GM23338 (cell line): ENCODE measurements around the gene ZDHHC20. TPM values are rescaled to one million over a fixed set of nuclear protein-coding genes. Genes with fewer than 3 reads are reported as not detected.

Experiments
- ATAC-seq: fragments of 200-7000 bp; cut with Tn5 transposase; 3 replicates; pipeline ENCODE4 v1.9.1; 2020
- DNase-seq: peaks from one replicate; pipeline ENCODE4 v3.0.0-alpha.2; 2015; ENCODE audit warnings: low spot score
- H2AFZ ChIP-seq: fragments of 200-600 bp; sonication (generic); 2 replicates; pipeline ENCODE4 v1.8.0; 2016; ENCODE audit warnings: antibody characterized with exemption, mild to moderate bottlenecking, moderate library complexity
- H3F3A ChIP-seq: fragments of 200-600 bp; sonication (generic); replicated peaks from 2 replicates; pipeline ENCODE4 v1.8.0; 2017; ENCODE audit warnings: antibody characterized with exemption, mixed run types, low read depth
- H3K27ac ChIP-seq: fragments of 200-600 bp; sonication (generic); 2 replicates; pipeline ENCODE4 v1.6.1; 2016; ENCODE audit warnings: low read depth
- H3K27me3 ChIP-seq: fragments of 200-600 bp; sonication (generic); 2 replicates; pipeline ENCODE4 v1.8.0; 2016; ENCODE audit warnings: mild to moderate bottlenecking, mixed run types, moderate library complexity; ENCODE audit not compliant: insufficient read depth
- H3K36me3 ChIP-seq: fragments of 200-600 bp; sonication (generic); 2 replicates; pipeline ENCODE4 v1.8.0; 2016; ENCODE audit warnings: mild to moderate bottlenecking; ENCODE audit not compliant: insufficient read depth
- H3K4me1 ChIP-seq: fragments of 200-600 bp; sonication (generic); 2 replicates; pipeline ENCODE4 v1.8.0; 2016; ENCODE audit warnings: mild to moderate bottlenecking, moderate library complexity; ENCODE audit not compliant: insufficient read depth
- H3K4me2 ChIP-seq: fragments of 200-600 bp; sonication (generic); 2 replicates; pipeline ENCODE4 v1.7.1; 2017; ENCODE audit warnings: mixed run types
- H3K4me3 ChIP-seq: fragments of 200-600 bp; sonication (generic); 2 replicates; pipeline ENCODE4 v1.6.1; 2016; ENCODE audit warnings: mixed run types
- H3K79me2 ChIP-seq: fragments of 200-600 bp; sonication (generic); replicated peaks from 2 replicates; pipeline ENCODE4 v1.8.0; 2017; ENCODE audit warnings: mild to moderate bottlenecking; ENCODE audit not compliant: insufficient read depth
- H3K9me2 ChIP-seq: fragments of 200-600 bp; sonication (generic); 2 replicates; pipeline ENCODE4 v1.8.0; 2017; ENCODE audit not compliant: insufficient read depth
- H4K20me1 ChIP-seq: fragments of 200-600 bp; sonication (generic); replicated peaks from 2 replicates; pipeline ENCODE4 v1.8.0; 2017; ENCODE audit warnings: mild to moderate bottlenecking; ENCODE audit not compliant: insufficient read depth
- H3K27ac Mint-ChIP-seq: 2 replicates; pipeline ENCODE4 v1.8.0; 2020; ENCODE audit warnings: inconsistent platforms, mild to moderate bottlenecking, moderate library complexity, mixed read lengths
- H3K27me3 Mint-ChIP-seq: 3 replicates; pipeline ENCODE4 v1.8.0; 2022; ENCODE audit warnings: low read depth, mild to moderate bottlenecking, moderate library complexity, mixed read lengths, inconsistent platforms; ENCODE audit not compliant: insufficient read depth, poor library complexity
- H3K36me3 Mint-ChIP-seq: 3 replicates; pipeline ENCODE4 v1.8.0; 2021; ENCODE audit warnings: low read depth, mild to moderate bottlenecking, inconsistent platforms, moderate library complexity, mixed read lengths
- H3K4me1 Mint-ChIP-seq: 3 replicates; pipeline ENCODE4 v1.8.0; 2020; ENCODE audit warnings: mild to moderate bottlenecking, inconsistent platforms, mixed read lengths
- H3K4me3 Mint-ChIP-seq: 3 replicates; pipeline ENCODE4 v1.8.0; 2021; ENCODE audit warnings: moderate library complexity, mild to moderate bottlenecking, inconsistent platforms, mixed read lengths
- H3K9me3 Mint-ChIP-seq: 3 replicates; pipeline ENCODE4 v1.8.0; 2020; ENCODE audit warnings: moderate library complexity, mild to moderate bottlenecking, inconsistent platforms, mixed read lengths
- CREB1 ChIP-seq: fragments of 250-450 bp; sonication (Bioruptor Pico); IDR thresholded peaks from 2 replicates; pipeline ENCODE4 v1.5.0; 2020; ENCODE audit warnings: low read depth, mild to moderate bottlenecking, moderate library complexity
- CTCF ChIP-seq, 2 experiments: fragments of 200-600 bp in 1 of 2; sonication (generic) in 1 of 2; conservative IDR thresholded peaks; 2 replicates each; pipeline versions ENCODE4 v1.5.1 to v1.6.1; 2016 to 2017; ENCODE audit warnings: antibody characterized with exemption in 2 of 2, low read depth in 2 of 2, mild to moderate bottlenecking in 2 of 2, moderate library complexity in 1 of 2
- ETS1 ChIP-seq: IDR thresholded peaks from 2 replicates; pipeline ENCODE4 v1.6.1; 2016; ENCODE audit warnings: antibody characterized with exemption
- EZH2 ChIP-seq: fragments of 200-600 bp; sonication (generic); IDR thresholded peaks from one replicate; pipeline ENCODE4 v1.8.0; 2017; ENCODE audit warnings: antibody characterized with exemption, mild to moderate bottlenecking, low read depth; ENCODE audit not compliant: unreplicated experiment
- EZH2phosphoT487 ChIP-seq: fragments of 200-600 bp; sonication (generic); IDR thresholded peaks from one replicate; pipeline ENCODE4 v1.8.1; 2018; ENCODE audit warnings: antibody characterized with exemption; ENCODE audit not compliant: unreplicated experiment
- JUNB ChIP-seq: IDR thresholded peaks from one replicate; pipeline ENCODE4 v1.6.1; 2016; ENCODE audit warnings: antibody characterized with exemption; ENCODE audit not compliant: unreplicated experiment
- NANOG ChIP-seq: IDR thresholded peaks from 2 replicates; pipeline ENCODE4 v1.6.1; 2016; ENCODE audit warnings: antibody characterized with exemption, borderline replicate concordance
- POLR2AphosphoS5 ChIP-seq: IDR thresholded peaks from 2 replicates; pipeline ENCODE4 v1.6.1; 2016; ENCODE audit warnings: antibody characterized with exemption, low read depth
- REST ChIP-seq: IDR thresholded peaks from one replicate; pipeline ENCODE4 v1.6.1; 2018; ENCODE audit warnings: antibody characterized with exemption; ENCODE audit not compliant: unreplicated experiment
- STAT1 ChIP-seq: IDR thresholded peaks from one replicate; pipeline ENCODE4 v1.6.1; 2016; ENCODE audit warnings: antibody characterized with exemption; ENCODE audit not compliant: unreplicated experiment
- ZNF114 ChIP-seq: fragments of 250-450 bp; sonication (Bioruptor Pico); IDR thresholded peaks from 2 replicates; pipeline ENCODE4 v1.5.0; 2020; ENCODE audit warnings: mild to moderate bottlenecking, moderate library complexity
- ZNF331 ChIP-seq: fragments of 250-450 bp; sonication (Bioruptor Pico); IDR thresholded peaks from 2 replicates; pipeline ENCODE4 v1.5.0; 2020; ENCODE audit warnings: low read depth, mild to moderate bottlenecking, moderate library complexity
- ZNF462 ChIP-seq: fragments of 250-450 bp; sonication (Bioruptor Pico); IDR thresholded peaks from 2 replicates; pipeline ENCODE4 v1.5.0; 2020; ENCODE audit warnings: mild to moderate bottlenecking, moderate library complexity
- polyA plus RNA-seq: library from polyadenylated mRNA; unstranded; fragments of >200 nt; fragmentation: Nextera tagmentation; extraction: Ambion mirVana; gene quantifications from 2 replicates; pipeline ENCODE4 v1.2.1, GENCODE V29; 2016
- total RNA-seq: library from RNA; depleted of rRNA; stranded (reverse); fragments of >200 nt; shearing (Covaris generic); gene quantifications from 2 replicates; pipeline ENCODE4 v1.2.3, GENCODE V29; 2014

Gene ZDHHC20
- total and polyA plus RNA-seq, 2 experiments from 2014 or later, result 37.7 to 119 TPM

- DNase-seq (no peak), ATAC-seq (no peak)
- Mint-ChIP-seq H3K36me3 (peaks cover 6% of the 10 kb centered on the region; the same call in 1 of the 3 replicates), H3K9me3 (peaks cover 4% of the 10 kb centered on the region; the same call in 1 of the 3 replicates), H3K27me3 (peaks cover 9% of the 10 kb centered on the region), H3K27ac (no peak overlapping the region), H3K4me1 (peaks cover 8% of the 10 kb centered on the region; the same call in 2 of the 3 replicates), H3K4me3 (no peak overlapping the region)
- no peaks in the 10 kb centered on the region for H3F3A ChIP-seq
- no peak overlapping the region for H3K27ac ChIP-seq
- H4K20me1 ChIP-seq, result no peaks in the 10 kb centered on the region
- H3K36me3 ChIP-seq, result no peaks in the 10 kb centered on the region
- H3K27me3 ChIP-seq, result no peaks in the 10 kb centered on the region
- H3K4me1 ChIP-seq, result no peaks in the 10 kb centered on the region
- H2AFZ ChIP-seq, result peak overlapping the region; percentile 23; the same call in 1 of the 2 replicates
- H3K4me2 ChIP-seq, result no peak overlapping the region
- no peak overlapping the region for H3K4me3 ChIP-seq
- no peak for TF ChIP-seq STAT1
- TF ChIP-seq ZNF331 (CRISPR knock-in tag), result no peak
- TF ChIP-seq EZH2, result no peak
- no peak for TF ChIP-seq CREB1 (CRISPR knock-in tag)
- TF ChIP-seq NANOG, result no peak
- TF ChIP-seq EZH2phosphoT487, result no peak
- no peak for TF ChIP-seq ZNF114 (CRISPR knock-in tag)
- no peak for TF ChIP-seq ZNF462
- TF ChIP-seq JUNB, result no peak
- TF ChIP-seq CTCF (conservative IDR thresholded peaks at IDR 0.05; ENCODE audit: low read depth in 2 of 2), result no peak
- TF ChIP-seq REST, result no peak
- TF ChIP-seq POLR2AphosphoS5, result no peak
- TF ChIP-seq ETS1, result no peak
- H3K9me2 ChIP-seq, result no peaks in the 10 kb centered on the region; the same call in 1 of the 2 replicates
- H3K79me2 ChIP-seq, result no peaks in the 10 kb centered on the region
Observed at GRCh38 chr13:21354721-21355120, 104.4 kb downstream of the ZDHHC20 start.
